Bladder microvascular endothelial cell (primary cell): ENCODE measurements around the gene NBDY. TPM values are rescaled to one million over a fixed set of nuclear protein-coding genes. Genes with fewer than 3 reads are reported as not detected.

Experiments used
- total RNA-seq: library from RNA; depleted of rRNA; stranded (reverse); fragments of >200 nt; gene quantifications from 2 replicates; pipeline ENCODE4 v1.2.3, GENCODE V29; 2014

NBDY gene, protein sequence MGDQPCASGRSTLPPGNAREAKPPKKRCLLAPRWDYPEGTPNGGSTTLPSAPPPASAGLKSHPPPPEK
- 3.2 and 6.6 TPM in 2 replicates for total RNA-seq

DNA sequence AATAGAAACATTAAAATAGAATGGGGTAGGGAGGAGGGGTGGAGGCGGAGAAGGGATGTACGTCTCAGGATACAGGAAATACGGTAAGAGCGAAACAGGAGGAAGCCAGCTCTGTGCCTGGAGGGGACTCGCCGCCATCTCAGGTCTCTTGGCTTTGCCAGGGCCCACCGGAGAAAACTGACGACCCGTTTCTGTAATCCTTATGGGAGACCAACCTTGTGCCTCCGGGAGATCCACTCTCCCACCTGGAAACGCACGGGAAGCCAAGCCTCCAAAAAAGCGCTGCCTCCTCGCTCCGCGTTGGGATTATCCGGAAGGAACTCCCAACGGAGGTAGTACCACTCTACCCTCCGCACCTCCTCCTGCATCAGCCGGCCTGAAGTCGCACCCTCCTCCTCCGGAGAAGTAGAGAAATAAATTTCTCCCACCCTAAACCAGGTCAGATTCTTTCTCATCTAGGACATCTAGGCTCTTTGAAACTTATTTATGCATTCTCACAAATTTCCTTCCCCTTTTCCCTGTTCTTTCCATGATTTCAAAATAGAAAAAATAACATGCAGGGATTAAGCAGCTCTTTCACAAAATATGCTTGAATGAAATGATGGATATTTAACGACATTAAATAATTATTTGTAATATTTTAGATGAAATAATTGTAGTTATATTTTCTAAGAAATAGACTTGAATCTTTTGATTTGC, at the start of gene NBDY:
Gene NBDY (plus strand): TSS at position 92 of the 699 bp plus-strand sequence. CDS start 111 bp downstream, at position 203.

Other genes with a start within 250 kb of the NBDY start
- gene UBQLN2, start 165.6 kb upstream of the NBDY start, total RNA-seq = 2.4 and 9.8 TPM in 2 replicates